SK-N-SH treated with all-trans-retinoic acid at 6 μM for 48 hours (cell line): Measurements from ENCODE around the gene GATAD2A.

ENCODE experiments used
- ATAC-seq: fragments of 200-7000 bp; cut with Tn5 transposase; 3 replicates; pipeline ENCODE4 v1.9.1; 2020; ENCODE audit warnings: mild to moderate bottlenecking, moderate library complexity
- ARNTL ChIP-seq: fragments of 450-650 bp; formaldehyde crosslinking; IDR thresholded peaks from 2 replicates; pipeline ENCODE4 v1.5.0; 2020; ENCODE audit warnings: low read depth, mild to moderate bottlenecking, moderate library complexity, borderline replicate concordance
- BACH2 ChIP-seq: fragments of 250-450 bp; sonication (Bioruptor Pico); IDR thresholded peaks from 2 replicates; pipeline ENCODE4 v1.9.0; 2021; ENCODE audit warnings: mild to moderate bottlenecking, borderline replicate concordance
- CSDC2 ChIP-seq: fragments of 250-450 bp; sonication (Bioruptor Pico); IDR thresholded peaks from 2 replicates; pipeline ENCODE4 v1.5.0; 2020; ENCODE audit warnings: mild to moderate bottlenecking, moderate library complexity
- GLIS3 ChIP-seq: fragments of 250-450 bp; sonication (Bioruptor Pico); IDR thresholded peaks from 2 replicates; pipeline ENCODE4 v1.5.0; 2020; ENCODE audit warnings: mild to moderate bottlenecking, moderate library complexity
- OSR1 ChIP-seq: fragments of 250-450 bp; sonication (Bioruptor Pico); IDR thresholded peaks from 2 replicates; pipeline ENCODE4 v1.8.0; 2022; ENCODE audit warnings: moderate library complexity, mild to moderate bottlenecking, inconsistent platforms
- POU6F1 ChIP-seq: fragments of 250-450 bp; sonication (Bioruptor Pico); IDR thresholded peaks from 2 replicates; pipeline ENCODE4 v1.8.0; 2021; ENCODE audit warnings: low read depth, mild to moderate bottlenecking, moderate library complexity, borderline replicate concordance
- PPARA ChIP-seq: fragments of 250-450 bp; sonication (Bioruptor Pico); IDR thresholded peaks from 2 replicates; pipeline ENCODE4 v1.5.0; 2020; ENCODE audit warnings: mild to moderate bottlenecking, borderline replicate concordance
- RARB ChIP-seq: fragments of 250-450 bp; sonication (Bioruptor Pico); IDR thresholded peaks from 2 replicates; pipeline ENCODE4 v1.8.0; 2021; ENCODE audit warnings: mild to moderate bottlenecking, moderate library complexity
- SNAI2 ChIP-seq: fragments of 250-450 bp; sonication (Bioruptor Pico); IDR thresholded peaks from 2 replicates; pipeline ENCODE4 v1.5.0; 2020; ENCODE audit warnings: mild to moderate bottlenecking, moderate library complexity
- TCF4 ChIP-seq: fragments of 250-450 bp; sonication (Bioruptor Pico); IDR thresholded peaks from 2 replicates; pipeline ENCODE4 v1.8.0; 2021; ENCODE audit warnings: mild to moderate bottlenecking, moderate library complexity, borderline replicate concordance
- TOX ChIP-seq: fragments of 250-450 bp; sonication (Bioruptor Pico); IDR thresholded peaks from 2 replicates; pipeline ENCODE4 v1.8.0; 2021; ENCODE audit warnings: mild to moderate bottlenecking, moderate library complexity, borderline replicate concordance
- TSHZ2 ChIP-seq: fragments of 250-450 bp; sonication (Bioruptor Pico); IDR thresholded peaks from 2 replicates; pipeline ENCODE4 v1.5.0; 2020; ENCODE audit warnings: mild to moderate bottlenecking, moderate library complexity
- ZC3H10 ChIP-seq: fragments of 250-450 bp; sonication (Bioruptor Pico); IDR thresholded peaks from 2 replicates; pipeline ENCODE4 v1.5.1; 2021; ENCODE audit warnings: mild to moderate bottlenecking, moderate library complexity
- ZFP3 ChIP-seq: fragments of 250-450 bp; sonication (Bioruptor Pico); IDR thresholded peaks from 2 replicates; pipeline ENCODE4 v1.5.0; 2020; ENCODE audit warnings: mild to moderate bottlenecking, moderate library complexity
- ZNF565 ChIP-seq: fragments of 450-650 bp; formaldehyde crosslinking; conservative IDR thresholded peaks from 2 replicates; pipeline ENCODE4 v1.5.0; 2020; ENCODE audit warnings: low read depth, mild to moderate bottlenecking, moderate library complexity
- ZNF70 ChIP-seq: fragments of 450-650 bp; formaldehyde crosslinking; IDR thresholded peaks from 2 replicates; pipeline ENCODE4 v1.5.0; 2020; ENCODE audit warnings: mild to moderate bottlenecking, moderate library complexity
- ZNF8 ChIP-seq: fragments of 450-650 bp; formaldehyde crosslinking; IDR thresholded peaks from 2 replicates; pipeline ENCODE4 v1.5.0; 2020; ENCODE audit warnings: mild to moderate bottlenecking, moderate library complexity
- TF ChIP-seq, protein P1 (sequence below): fragments of 250-450 bp; sonication (Bioruptor Pico); IDR thresholded peaks from 2 replicates; pipeline ENCODE4 v1.5.1; 2020; ENCODE audit warnings: low read depth, mild to moderate bottlenecking, moderate library complexity
- TF ChIP-seq, protein P2 (sequence below): fragments of 250-450 bp; sonication (Bioruptor Pico); IDR thresholded peaks from 2 replicates; pipeline ENCODE4 v1.5.1; 2021; ENCODE audit warnings: mild to moderate bottlenecking, moderate library complexity

The GATAD2A gene

DNA sequence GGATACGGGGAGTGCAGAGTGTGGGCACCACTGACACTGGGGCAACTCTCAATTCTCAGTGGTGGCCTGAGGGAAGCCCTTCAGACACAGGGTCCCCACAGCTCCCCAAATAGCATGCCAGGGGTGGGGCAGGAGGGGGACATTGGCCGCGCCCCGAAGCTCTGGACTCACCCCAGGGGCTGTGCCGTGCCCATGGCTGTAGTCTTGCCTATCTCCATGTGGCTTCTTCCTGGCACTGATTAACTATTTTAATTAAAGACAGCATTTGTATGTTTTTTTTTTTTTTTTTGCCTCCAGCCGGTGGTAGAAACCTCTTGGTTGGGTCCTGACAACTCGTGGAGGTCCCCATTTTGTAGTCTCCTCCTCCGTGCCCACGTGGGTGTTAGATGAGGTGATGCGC is 23.3 kb downstream of the GATAD2A start:
- no peak for TF ChIP-seq ARNTL (CRISPR knock-in tag)
- no peak for TF ChIP-seq OSR1 (CRISPR knock-in tag)
- TF ChIP-seq TOX (CRISPR knock-in tag), result no peak
- TF ChIP-seq GLIS3 (CRISPR knock-in tag), result no peak
- no peak for TF ChIP-seq CSDC2
- TF ChIP-seq PPARA (CRISPR knock-in tag), result no peak
- TF ChIP-seq TSHZ2 (CRISPR knock-in tag), result no peak
- TF ChIP-seq, protein P1, sequence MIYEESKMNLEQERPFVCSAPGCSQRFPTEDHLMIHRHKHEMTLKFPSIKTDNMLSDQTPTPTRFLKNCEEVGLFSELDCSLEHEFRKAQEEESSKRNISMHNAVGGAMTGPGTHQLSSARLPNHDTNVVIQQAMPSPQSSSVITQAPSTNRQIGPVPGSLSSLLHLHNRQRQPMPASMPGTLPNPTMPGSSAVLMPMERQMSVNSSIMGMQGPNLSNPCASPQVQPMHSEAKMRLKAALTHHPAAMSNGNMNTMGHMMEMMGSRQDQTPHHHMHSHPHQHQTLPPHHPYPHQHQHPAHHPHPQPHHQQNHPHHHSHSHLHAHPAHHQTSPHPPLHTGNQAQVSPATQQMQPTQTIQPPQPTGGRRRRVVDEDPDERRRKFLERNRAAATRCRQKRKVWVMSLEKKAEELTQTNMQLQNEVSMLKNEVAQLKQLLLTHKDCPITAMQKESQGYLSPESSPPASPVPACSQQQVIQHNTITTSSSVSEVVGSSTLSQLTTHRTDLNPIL (CRISPR knock-in tag), result no peak
- ATAC-seq, result no peak

GRCh38 chr19:19429361-19429760 is 23.9 kb downstream of the GATAD2A start:
- TF ChIP-seq ARNTL (CRISPR knock-in tag) (no peak), TOX (CRISPR knock-in tag) (no peak), RARB (CRISPR knock-in tag) (no peak), ZNF8 (CRISPR knock-in tag) (no peak), BACH2 (CRISPR knock-in tag) (no peak), TSHZ2 (CRISPR knock-in tag) (no peak), PPARA (CRISPR knock-in tag) (no peak), POU6F1 (CRISPR knock-in tag) (no peak), TCF4 (CRISPR knock-in tag) (no peak), SNAI2 (CRISPR knock-in tag) (no peak)
- no peak for ATAC-seq

- no peak for ATAC-seq
- TF ChIP-seq ZFP3 (CRISPR knock-in tag), result no peak
- no peak for TF ChIP-seq ZC3H10 (CRISPR knock-in tag)
- TF ChIP-seq, protein P2, sequence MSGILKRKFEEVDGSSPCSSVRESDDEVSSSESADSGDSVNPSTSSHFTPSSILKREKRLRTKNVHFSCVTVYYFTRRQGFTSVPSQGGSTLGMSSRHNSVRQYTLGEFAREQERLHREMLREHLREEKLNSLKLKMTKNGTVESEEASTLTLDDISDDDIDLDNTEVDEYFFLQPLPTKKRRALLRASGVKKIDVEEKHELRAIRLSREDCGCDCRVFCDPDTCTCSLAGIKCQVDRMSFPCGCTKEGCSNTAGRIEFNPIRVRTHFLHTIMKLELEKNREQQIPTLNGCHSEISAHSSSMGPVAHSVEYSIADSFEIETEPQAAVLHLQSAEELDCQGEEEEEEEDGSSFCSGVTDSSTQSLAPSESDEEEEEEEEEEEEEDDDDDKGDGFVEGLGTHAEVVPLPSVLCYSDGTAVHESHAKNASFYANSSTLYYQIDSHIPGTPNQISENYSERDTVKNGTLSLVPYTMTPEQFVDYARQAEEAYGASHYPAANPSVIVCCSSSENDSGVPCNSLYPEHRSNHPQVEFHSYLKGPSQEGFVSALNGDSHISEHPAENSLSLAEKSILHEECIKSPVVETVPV (CRISPR knock-in tag), result no peak
- no peak for TF ChIP-seq CSDC2
Observed at GRCh38 chr19:19432732-19433131, 27.3 kb downstream of the GATAD2A start.

- TF ChIP-seq ZNF70 (no peak), TSHZ2 (CRISPR knock-in tag) (no peak), PPARA (CRISPR knock-in tag) (no peak), CSDC2 (no peak), ZNF8 (CRISPR knock-in tag) (no peak), ARNTL (CRISPR knock-in tag) (no peak), ZNF565 (CRISPR knock-in tag) (no peak)
- no peak for ATAC-seq
Observed at GRCh38 chr19:19433666-19434213, 28.3 kb downstream of the GATAD2A start.
